Stomach (tissue), 4 donors: ENCODE measurements around the gene ZNF844.

Source experiments
- CTCF ChIP-seq, 7 experiments: fragments of 450-650 bp in 4 of 7; fragments of 200-600 bp in 3 of 7; sonication (generic) in 3 of 7; IDR thresholded peaks; one replicate each; pipeline ENCODE4 v1.5.1; 2016 to 2019; ENCODE audit warnings: antibody characterized with exemption in 7 of 7, control low read depth in 2 of 7, mild to moderate bottlenecking in 1 of 7
- POLR2AphosphoS5 ChIP-seq, 3 donors: sonication (generic); formaldehyde crosslinking; IDR thresholded peaks; one replicate each; pipeline ENCODE4 v1.6.1; 2016; ENCODE audit warnings: antibody characterized with exemption in 3 of 3

- TF ChIP-seq CTCF (IDR thresholded peaks at IDR 0.05) (no peak), POLR2AphosphoS5 (IDR thresholded peaks at IDR 0.05) (no peak)
These were observed 46.6 kb downstream of the ZNF844 start for GRCh38 chr19:12111176-12111575.
